Medulla oblongata (tissue), 1 donor: Measurements from ENCODE around the gene SLC34A3.
"Not testable (repeated sequence)": the region's sequence is repeated elsewhere in the genome, so short reads cannot be mapped to it uniquely, and the experiment has no call there.

ENCODE experiments used
- DNase-seq: peaks from one replicate; pipeline ENCODE4 v3.0.0-alpha.2; 2015; ENCODE audit errors: extremely low spot score

Gene SLC34A3

GRCh38 chr9:137255448-137256114 is 24.9 kb downstream of the SLC34A3 start:
- no peak for DNase-seq

GRCh38 chr9:137256362-137256761 is 25.7 kb downstream of the SLC34A3 start:
- DNase-seq = no peak

- no peak for DNase-seq
Measured at GRCh38 chr9:137256856-137257255, 26.2 kb downstream of the SLC34A3 start.

GRCh38 chr9:137262173-137262908 is 31.6 kb downstream of the SLC34A3 start:
- DNase-seq = not testable (repeated sequence)

- no peak for DNase-seq
Measured at GRCh38 chr9:137262909-137263285, 32.2 kb downstream of the SLC34A3 start.

GRCh38 chr9:137263506-137263905 is 32.8 kb downstream of the SLC34A3 start:
- DNase-seq = no peak

GRCh38 chr9:137264067-137264466 is 33.4 kb downstream of the SLC34A3 start:
- no peak for DNase-seq

GRCh38 chr9:137265496-137266161 is 34.9 kb downstream of the SLC34A3 start:
- DNase-seq = no peak

GRCh38 chr9:137266162-137266527 is 35.4 kb downstream of the SLC34A3 start:
- DNase-seq = no peak

GRCh38 chr9:137266585-137267453 is 36.1 kb downstream of the SLC34A3 start:
- DNase-seq = no peak

GRCh38 chr9:137267933-137268355 is 37.2 kb downstream of the SLC34A3 start:
- DNase-seq = no peak

GRCh38 chr9:137268538-137269201 is 38.0 kb downstream of the SLC34A3 start:
- DNase-seq = no peak

- no peak for DNase-seq
Measured at GRCh38 chr9:137269231-137269772, 38.6 kb downstream of the SLC34A3 start.

GRCh38 chr9:137270929-137271695 is 40.4 kb downstream of the SLC34A3 start:
- no peak for DNase-seq

- DNase-seq = no peak
Measured at GRCh38 chr9:137271696-137272076, 41.0 kb downstream of the SLC34A3 start.

GRCh38 chr9:137272241-137273094 is 41.8 kb downstream of the SLC34A3 start:
- DNase-seq = no peak

- no peak for DNase-seq
Measured at GRCh38 chr9:137273095-137273490, 42.4 kb downstream of the SLC34A3 start.

GRCh38 chr9:137273611-137274320 is 43.1 kb downstream of the SLC34A3 start:
- no peak for DNase-seq

GRCh38 chr9:137275203-137275587 is 44.5 kb downstream of the SLC34A3 start:
- DNase-seq = no peak
